Esophagus squamous epithelium (tissue), 4 donors: Measurements from ENCODE around the gene PROSER2.

Experiments used
- CTCF ChIP-seq, 6 experiments: fragments of 450-650 bp in 4 of 6; fragments of 200-600 bp in 2 of 6; sonication (generic) in 2 of 6; IDR thresholded peaks; one replicate each; pipeline ENCODE4 v1.5.1; 2016 to 2019; ENCODE audit warnings: antibody characterized with exemption in 6 of 6, mild to moderate bottlenecking in 4 of 6, moderate library complexity in 4 of 6
- POLR2A ChIP-seq, 4 donors: fragments of 450-650 bp; IDR thresholded peaks; one replicate each; pipeline ENCODE4 v1.6.1; 2017; ENCODE audit warnings: antibody characterized with exemption in 4 of 4, mild to moderate bottlenecking in 4 of 4, moderate library complexity in 3 of 4

GRCh38 chr10:11854301-11854700 lies 31.1 kb downstream of the PROSER2 start:
- TF ChIP-seq CTCF (IDR thresholded peaks at IDR 0.05) (no peak), POLR2A (IDR thresholded peaks at IDR 0.05) (no peak)
